ENCODE measurements around the gene COL3A1.

DNA sequence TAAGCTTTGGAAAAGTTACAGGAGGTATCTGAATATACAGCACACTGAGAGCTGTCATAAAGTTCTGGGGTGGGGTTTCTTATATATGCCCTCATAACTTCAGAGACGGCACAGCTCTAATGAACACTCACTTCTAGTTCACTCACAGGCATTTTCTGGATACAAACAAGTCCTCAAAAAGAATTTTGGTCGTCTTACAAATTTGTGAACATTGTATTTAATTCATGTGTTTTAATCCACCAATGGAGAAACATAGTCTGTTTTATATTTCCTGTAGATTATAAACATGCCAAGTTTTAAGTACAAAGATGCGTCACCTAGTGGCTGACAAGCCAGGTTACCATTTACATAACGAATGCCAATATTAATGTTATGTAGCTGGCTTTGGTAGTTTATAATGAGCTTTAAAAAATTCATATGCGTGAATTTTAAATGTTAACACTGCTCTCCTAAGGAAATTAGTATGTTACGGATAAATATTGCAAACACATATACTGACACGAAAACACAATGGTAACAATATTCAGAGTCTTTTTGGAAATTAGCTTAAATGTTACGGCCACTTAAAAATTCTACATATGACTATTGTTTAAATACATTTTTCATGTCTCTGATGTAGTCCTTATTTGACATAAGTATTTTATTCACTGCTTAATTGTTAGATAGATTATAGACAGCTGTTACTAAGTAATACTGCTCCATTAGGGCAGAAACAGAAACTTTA is 2.5 kb downstream of the COL3A1 start:
- TF ChIP-seq, protein P1, sequence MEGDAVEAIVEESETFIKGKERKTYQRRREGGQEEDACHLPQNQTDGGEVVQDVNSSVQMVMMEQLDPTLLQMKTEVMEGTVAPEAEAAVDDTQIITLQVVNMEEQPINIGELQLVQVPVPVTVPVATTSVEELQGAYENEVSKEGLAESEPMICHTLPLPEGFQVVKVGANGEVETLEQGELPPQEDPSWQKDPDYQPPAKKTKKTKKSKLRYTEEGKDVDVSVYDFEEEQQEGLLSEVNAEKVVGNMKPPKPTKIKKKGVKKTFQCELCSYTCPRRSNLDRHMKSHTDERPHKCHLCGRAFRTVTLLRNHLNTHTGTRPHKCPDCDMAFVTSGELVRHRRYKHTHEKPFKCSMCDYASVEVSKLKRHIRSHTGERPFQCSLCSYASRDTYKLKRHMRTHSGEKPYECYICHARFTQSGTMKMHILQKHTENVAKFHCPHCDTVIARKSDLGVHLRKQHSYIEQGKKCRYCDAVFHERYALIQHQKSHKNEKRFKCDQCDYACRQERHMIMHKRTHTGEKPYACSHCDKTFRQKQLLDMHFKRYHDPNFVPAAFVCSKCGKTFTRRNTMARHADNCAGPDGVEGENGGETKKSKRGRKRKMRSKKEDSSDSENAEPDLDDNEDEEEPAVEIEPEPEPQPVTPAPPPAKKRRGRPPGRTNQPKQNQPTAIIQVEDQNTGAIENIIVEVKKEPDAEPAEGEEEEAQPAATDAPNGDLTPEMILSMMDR (IDR thresholded peaks at IDR 0.05): peak; percentile 55 to 63 (median 62)
- TF ChIP-seq POLR2A (IDR thresholded peaks at IDR 0.05): no peak

Measured in uterus (tissue), 2 donors.